Epithelial cell of prostate (primary cell): ENCODE results near the gene FARS2.
"Not testable (repeated sequence)": the region's sequence is repeated elsewhere in the genome, so short reads cannot be mapped to it uniquely, and the experiment has no call there.

Experiments used
- DNase-seq: peaks from one replicate; pipeline ENCODE4 v3.0.0-alpha.2; 2011; ENCODE audit warnings: low read depth, low spot score
- H3K27ac ChIP-seq: fragments of 450-650 bp; 2 replicates; pipeline ENCODE4 v1.5.1; 2017; ENCODE audit warnings: mild to moderate bottlenecking

FARS2 gene

DNA sequence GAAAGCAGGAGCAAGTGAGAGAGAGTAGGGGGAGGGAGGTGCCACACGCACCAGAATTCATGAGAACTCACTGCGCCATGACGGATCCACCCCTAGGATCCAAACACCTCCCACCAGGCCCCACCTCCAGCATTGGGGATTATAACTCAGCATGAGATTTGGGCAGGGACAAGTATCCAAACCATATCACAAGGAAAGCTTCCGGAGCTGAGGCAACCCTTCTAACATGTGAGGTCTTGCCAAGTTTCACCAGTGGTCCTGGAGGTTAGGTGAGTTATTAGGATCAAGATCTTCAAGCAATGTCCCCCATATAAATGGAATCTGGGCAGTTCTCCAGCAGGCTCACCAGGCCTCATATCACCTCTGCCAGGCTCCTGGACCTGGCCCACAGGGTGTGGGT is 437.0 kb downstream of the FARS2 start:
- peak overlapping the region; percentile 74 for H3K27ac ChIP-seq
- DNase-seq = no peak

DNA sequence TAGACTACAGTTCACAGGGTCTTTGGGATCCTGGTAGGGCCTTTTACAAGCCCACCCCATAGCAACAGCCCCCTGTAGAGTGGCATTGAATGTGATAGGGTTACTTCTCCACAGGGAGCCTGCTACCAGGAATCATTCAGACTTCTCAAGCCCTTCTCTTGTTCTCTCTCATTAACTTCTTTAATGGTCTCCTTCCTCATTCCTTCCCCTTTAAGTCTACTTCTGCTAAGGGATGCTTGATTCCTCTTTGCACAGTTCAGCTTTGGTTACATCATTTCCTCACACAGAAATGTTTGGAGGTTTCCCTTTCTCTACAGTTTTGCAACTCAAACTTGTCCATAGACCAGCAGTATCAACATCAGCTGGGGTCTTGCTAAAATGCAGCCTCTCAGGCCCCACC is 437.8 kb downstream of the FARS2 start:
- peak overlapping the region; percentile 74 for H3K27ac ChIP-seq
- not testable (repeated sequence) for DNase-seq

- no peak overlapping the region for H3K27ac ChIP-seq
- no peak for DNase-seq
Measured at GRCh38 chr6:5701174-5701573, 439.9 kb downstream of the FARS2 start.

DNA sequence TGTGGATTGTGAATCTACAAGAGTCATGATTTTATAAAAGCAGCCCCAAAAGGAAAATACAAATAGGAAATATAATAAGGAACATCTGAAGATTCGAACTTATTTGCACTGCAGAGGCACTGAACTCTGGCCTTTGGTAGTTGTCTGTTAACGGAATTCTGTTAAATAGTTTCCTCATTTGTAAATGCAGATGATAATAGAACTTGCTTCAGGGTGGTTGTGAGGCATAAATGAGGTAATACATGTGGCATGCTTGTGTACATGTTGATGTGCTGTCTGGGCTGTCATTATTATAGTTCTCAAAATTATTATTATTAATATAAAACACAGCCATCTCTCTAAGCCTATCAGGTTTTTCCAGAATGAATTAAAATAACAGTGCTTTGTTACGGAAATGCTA is 443.4 kb downstream of the FARS2 start:
- DNase-seq = no peak
- H3K27ac ChIP-seq = no peak overlapping the region

DNA sequence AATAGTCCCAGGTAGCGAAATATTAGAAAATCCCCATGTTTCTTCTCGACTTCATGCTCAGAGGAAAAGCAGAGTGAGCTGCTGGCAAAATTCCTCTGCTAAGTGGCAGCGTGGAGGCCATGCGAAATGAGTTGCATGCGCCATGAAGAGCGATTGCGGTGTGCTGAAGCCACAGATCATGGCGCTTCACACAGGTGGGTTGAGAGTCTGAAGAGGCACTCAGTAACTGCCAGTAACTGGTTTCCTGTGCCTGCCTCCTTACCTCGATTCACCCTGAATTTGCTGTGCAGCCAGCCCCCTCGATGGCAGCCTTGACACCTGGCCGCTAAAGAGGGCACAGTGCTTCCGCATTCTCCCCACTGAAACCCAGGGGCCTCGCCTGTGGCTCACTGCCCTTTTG is 443.9 kb downstream of the FARS2 start:
- H3K27ac ChIP-seq = no peak overlapping the region
- no peak for DNase-seq

DNA sequence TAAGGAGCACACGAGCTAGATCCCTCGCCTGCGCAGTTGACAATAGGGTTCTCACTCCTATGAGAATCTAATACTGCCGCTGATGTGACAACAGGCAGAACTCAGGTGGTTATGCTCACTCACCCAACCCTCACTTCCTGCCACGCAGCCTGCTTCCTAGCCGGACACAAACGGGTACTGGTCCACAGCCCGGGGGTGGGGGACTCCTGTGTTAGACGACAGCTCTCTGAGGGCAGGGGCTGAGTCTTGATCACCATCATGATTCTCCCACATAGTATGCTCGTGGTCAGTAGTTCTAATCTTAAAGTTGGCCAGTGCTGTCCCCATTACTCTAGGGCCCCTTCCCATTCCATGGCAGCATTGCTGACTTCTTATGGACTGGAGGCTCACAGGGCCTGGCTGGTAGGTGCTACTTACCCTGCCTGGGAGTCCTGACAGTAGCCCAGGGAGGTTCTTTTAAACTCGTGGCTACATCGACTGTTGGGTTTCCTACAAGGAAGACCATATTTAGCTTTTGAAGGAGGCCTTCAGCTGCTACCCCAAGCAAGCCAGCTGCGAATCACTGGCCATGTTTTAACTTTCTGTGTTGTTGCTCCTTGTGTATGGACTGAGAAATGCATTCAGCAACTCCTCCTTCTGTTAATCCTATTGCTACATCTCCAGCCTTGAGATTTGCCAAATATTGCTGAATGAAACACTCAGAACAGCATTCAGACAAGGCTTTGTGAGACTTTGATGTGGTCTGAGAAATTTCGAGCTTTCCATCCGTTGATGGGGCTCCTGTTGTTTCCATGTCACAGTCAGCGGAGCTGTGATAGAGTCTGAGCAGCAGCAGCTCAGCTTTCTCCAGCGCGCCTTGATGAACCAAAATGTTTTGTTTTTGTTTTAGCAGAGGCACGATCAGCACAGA is 445.1 kb downstream of the FARS2 start:
- no peak overlapping the region for H3K27ac ChIP-seq
- no peak for DNase-seq

- no peak overlapping the region for H3K27ac ChIP-seq
- no peak for DNase-seq
Measured at GRCh38 chr6:5707281-5708045, 446.1 kb downstream of the FARS2 start.

- no peak for DNase-seq
- H3K27ac ChIP-seq = no peak overlapping the region
Measured at GRCh38 chr6:5710516-5710915, 449.2 kb downstream of the FARS2 start.

DNA sequence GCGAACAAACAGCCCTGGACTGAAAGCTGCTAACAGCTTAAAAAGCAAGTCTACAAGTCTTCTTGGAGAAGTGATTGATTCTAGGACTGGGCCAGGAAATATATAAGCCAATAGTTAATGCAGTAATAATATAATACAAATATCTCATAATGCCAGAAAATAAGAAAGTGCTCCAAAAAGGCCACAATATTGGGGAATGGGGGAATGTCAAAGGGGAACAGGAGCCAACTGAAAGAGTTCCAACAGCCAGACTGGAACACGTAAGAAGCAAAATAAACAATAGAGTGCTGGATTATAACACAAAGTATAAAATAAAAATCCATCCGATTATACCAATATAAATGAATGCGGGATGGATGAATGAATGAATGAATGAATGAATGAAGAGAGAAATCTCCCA is 449.6 kb downstream of the FARS2 start:
- DNase-seq = no peak
- H3K27ac ChIP-seq = no peak overlapping the region

DNA sequence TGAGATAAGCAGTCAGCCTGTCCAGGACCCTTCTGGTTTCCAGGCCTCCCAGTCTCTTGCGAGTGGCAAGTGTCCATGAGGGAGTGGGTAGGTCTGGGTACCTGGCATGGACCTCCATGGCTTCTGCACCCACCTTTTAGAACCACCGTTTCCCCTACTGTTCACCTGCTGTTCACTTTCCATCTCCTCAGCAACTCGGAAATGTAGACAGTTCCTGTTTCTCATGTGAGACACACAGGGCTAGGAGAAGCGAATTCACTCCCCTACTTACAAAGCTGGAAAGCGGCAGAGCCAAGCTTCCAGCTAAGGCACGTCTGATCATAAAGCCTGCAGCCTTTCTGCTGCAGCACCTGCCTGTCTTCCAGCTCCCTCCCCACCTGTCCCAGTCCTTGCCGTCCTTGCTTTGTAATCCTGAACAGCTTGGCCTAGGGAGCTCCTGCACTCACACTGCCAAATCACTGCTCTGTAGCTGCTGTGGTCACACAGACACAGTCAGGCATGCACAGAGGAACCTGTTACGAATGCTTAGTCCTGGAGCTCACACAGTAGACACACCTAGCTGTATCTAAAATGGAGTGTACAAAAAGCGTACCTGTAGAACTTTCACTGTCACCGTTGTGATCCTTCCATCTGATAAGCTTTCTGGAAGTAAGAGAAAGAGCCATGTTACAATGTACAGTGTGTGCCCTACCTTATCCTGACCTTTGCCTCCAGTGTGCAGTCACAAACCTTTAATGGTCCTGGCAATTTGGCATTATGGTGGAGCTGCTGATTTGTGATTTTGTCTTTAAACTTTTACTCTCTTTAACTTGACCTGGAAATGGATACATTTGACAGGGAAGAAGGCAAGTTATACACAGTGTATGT is 451.3 kb downstream of the FARS2 start:
- no peak overlapping the region for H3K27ac ChIP-seq
- no peak for DNase-seq

GRCh38 chr6:5713519-5713918 is 452.2 kb downstream of the FARS2 start:
- DNase-seq = no peak
- H3K27ac ChIP-seq = no peak overlapping the region

DNA sequence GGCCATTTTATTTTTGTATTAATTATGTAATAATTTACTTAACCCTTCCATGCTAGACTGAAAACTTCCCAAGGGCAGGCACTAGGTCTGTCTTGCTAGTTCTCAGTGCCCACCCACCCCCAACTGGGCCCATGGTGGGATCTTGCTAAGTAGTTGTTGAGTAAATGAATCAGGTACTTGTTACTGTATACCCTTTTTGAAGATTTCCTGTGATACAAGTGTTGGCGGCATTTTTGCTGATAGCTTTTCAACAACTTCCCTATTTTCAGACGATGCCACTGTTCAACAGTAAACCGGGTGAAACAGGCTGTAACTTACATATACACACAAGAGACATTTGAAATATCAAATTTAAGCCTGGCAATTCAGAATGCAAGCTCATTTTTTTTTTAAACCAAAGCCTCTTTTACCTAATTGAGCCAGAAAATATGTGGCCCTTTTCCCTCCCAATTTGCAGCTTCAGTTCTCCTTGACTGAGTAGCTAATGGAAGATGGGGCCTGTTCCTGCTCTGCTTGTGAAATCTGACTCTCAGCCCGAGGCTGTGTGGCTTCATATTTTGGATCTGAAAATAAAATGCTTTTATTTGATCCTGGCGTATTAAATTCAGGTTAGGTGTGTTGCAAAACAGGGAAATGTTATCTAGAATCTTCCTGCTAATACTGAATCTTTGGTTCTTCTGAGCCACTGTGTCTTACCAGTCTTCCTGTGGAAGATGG is 457.1 kb downstream of the FARS2 start:
- DNase-seq = no peak
- no peak overlapping the region for H3K27ac ChIP-seq

DNA sequence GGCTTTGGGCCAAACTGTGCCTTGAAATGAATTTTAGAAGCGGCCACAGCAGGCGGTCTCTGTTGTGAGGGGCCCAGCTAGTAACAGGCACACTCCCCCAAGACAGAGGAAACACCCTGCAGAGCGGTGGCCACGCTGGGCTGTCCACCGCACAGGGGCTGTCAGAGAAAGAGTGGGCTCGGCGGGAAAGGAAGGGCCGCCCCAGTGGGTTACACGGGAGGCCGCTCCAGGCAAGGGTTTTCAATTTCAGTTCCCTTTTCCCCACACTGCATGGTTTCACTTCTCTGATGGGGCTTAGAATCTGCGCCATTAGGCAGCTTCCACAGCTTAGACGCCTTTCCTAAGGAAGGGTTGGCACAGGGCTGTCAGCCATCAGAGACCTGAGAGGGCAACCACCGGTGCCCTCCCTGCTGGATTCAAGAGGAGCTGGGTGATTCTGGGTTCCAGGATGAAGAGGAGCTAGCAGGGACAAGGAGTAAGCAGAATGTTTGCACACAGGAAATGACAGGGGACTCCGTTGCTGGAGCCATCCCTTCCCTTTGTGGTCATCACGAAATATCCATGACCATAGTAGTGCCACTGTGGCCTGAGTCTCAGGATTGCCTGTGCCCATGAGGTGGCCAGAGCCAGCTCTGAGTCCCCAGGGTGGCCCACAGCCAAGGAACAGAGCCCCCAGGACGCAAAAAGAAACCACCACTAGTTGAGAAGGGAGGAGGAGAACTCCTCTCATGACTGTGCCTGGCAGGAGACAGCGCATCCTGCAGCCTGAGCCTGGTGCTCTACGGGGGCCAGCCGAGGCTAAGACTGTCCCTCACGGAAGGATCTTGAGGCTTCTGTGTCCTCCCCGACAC is 462.8 kb downstream of the FARS2 start:
- DNase-seq = no peak

GRCh38 chr6:5724911-5725310 is 463.6 kb downstream of the FARS2 start:
- H3K27ac ChIP-seq = no peak overlapping the region
- DNase-seq = no peak

More for the DNA sequence above, 462.8 kb downstream of the FARS2 start:
- H3K27ac ChIP-seq = no peak overlapping the region

GRCh38 chr6:5726976-5727718 is 465.8 kb downstream of the FARS2 start:
- no peak overlapping the region for H3K27ac ChIP-seq
- no peak for DNase-seq

- no peak for DNase-seq
- H3K27ac ChIP-seq = peak overlapping the region; percentile 55
Measured at GRCh38 chr6:5728351-5729079, 467.2 kb downstream of the FARS2 start.

GRCh38 chr6:5729080-5729434 is 467.7 kb downstream of the FARS2 start:
- DNase-seq = peak; percentile 8
- H3K27ac ChIP-seq = peak overlapping the region; percentile 55
